Parathyroid adenoma (tissue), 2 donors: ENCODE measurements around the gene RESP18.
A peak's percentile ranks its signal among the peaks of the same experiment; 100 is the strongest.

ENCODE experiments used
- H2AFZ ChIP-seq: fragments of 300-600 bp; sonication (generic); one replicate; pipeline ENCODE4 v1.7.0; 2017; ENCODE audit warnings: antibody characterized with exemption, mild to moderate bottlenecking
- H3K27ac ChIP-seq: fragments of 300-600 bp; sonication (generic); one replicate; pipeline ENCODE4 v1.7.0; 2017
- H3K27me3 ChIP-seq: fragments of 300-600 bp; sonication (generic); one replicate; pipeline ENCODE4 v1.7.0; 2017; ENCODE audit warnings: low read length; ENCODE audit not compliant: control insufficient read depth, insufficient read depth
- H3K36me3 ChIP-seq: fragments of 300-600 bp; sonication (generic); one replicate; pipeline ENCODE4 v1.7.0; 2017; ENCODE audit warnings: low read length; ENCODE audit not compliant: control insufficient read depth, insufficient read depth
- H3K4me1 ChIP-seq: fragments of 300-600 bp; sonication (generic); one replicate; pipeline ENCODE4 v1.7.0; 2017; ENCODE audit warnings: control low read depth
- H3K4me2 ChIP-seq: fragments of 300-600 bp; sonication (generic); one replicate; pipeline ENCODE4 v1.7.0; 2017; ENCODE audit warnings: low read length
- H3K4me3 ChIP-seq: fragments of 300-600 bp; sonication (generic); one replicate; pipeline ENCODE4 v1.7.0; 2017; ENCODE audit warnings: low read depth, low read length
- H3K79me2 ChIP-seq: fragments of 300-600 bp; sonication (generic); one replicate; pipeline ENCODE4 v1.7.0; 2017; ENCODE audit warnings: control low read depth
- H3K9ac ChIP-seq: fragments of 300-600 bp; sonication (generic); one replicate; pipeline ENCODE4 v1.7.0; 2017; ENCODE audit warnings: mild to moderate bottlenecking
- H3K9me3 ChIP-seq: fragments of 300-600 bp; sonication (generic); one replicate; pipeline ENCODE4 v1.7.0; 2017; ENCODE audit warnings: low read length; ENCODE audit not compliant: control insufficient read depth
- CTCF ChIP-seq: fragments of 300-600 bp; sonication (generic); IDR thresholded peaks from one replicate; pipeline ENCODE4 v1.7.0; 2017; ENCODE audit warnings: antibody characterized with exemption, mild to moderate bottlenecking
- donor health status: primary hyperparathyroidism.

The RESP18 gene

DNA sequence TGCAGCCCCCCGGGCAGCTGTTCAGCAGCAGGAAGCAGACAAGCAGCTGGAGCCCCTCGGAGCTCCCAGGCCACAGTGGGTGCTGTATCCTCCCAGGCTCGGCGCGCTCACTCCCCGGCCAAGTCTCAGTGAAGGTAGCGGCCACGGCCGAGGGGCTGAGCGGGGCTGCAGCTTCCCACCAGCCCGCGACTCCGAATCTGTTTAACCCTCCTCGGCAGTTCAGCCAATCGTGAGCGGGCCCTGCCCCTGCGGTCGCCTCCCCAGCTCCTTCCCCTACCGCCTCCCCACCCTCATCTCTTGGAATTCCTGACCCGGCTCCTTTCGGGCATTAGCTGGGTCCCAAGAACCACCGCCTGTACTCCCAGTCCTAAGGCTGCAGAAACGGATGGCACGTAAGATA is at the start of gene RESP18:
TSS of gene RESP18 (minus strand) at position 203 of the 400 bp plus-strand sequence.
- TF ChIP-seq CTCF = no peak
- no peak within 1 kb of the TSS for H3K4me2 ChIP-seq
- no peaks in the 10 kb centered on the region for H3K36me3 ChIP-seq
- no peaks in the 10 kb centered on the region for H3K79me2 ChIP-seq
- H3K9ac ChIP-seq = no peak within 1 kb of the TSS
- H3K27me3 ChIP-seq = peaks cover 4% of the 10 kb centered on the region
- H3K9me3 ChIP-seq = no peaks in the 10 kb centered on the region
- no peak within 1 kb of the TSS for H3K4me3 ChIP-seq
- H3K4me1 ChIP-seq = no peaks in the 10 kb centered on the region
- H3K27ac ChIP-seq = no peak within 1 kb of the TSS
- H2AFZ ChIP-seq = peak within 1 kb of the TSS; percentile 10

- TF ChIP-seq CTCF = no peak
- Histone ChIP-seq H3K9ac (no peak overlapping the region), H2AFZ (no peak overlapping the region), H3K4me1 (no peaks in the 10 kb centered on the region), H3K4me2 (no peak overlapping the region), H3K36me3 (no peaks in the 10 kb centered on the region), H3K27ac (no peak overlapping the region), H3K79me2 (no peaks in the 10 kb centered on the region), H3K4me3 (no peak overlapping the region), H3K27me3 (no peaks in the 10 kb centered on the region), H3K9me3 (no peaks in the 10 kb centered on the region)
Observed at GRCh38 chr2:219381448-219381847, 48.9 kb upstream of the RESP18 start.

GRCh38 chr2:219380926-219381325 is 48.4 kb upstream of the RESP18 start:
- TF ChIP-seq CTCF = no peak
- Histone ChIP-seq H3K4me2 (no peak overlapping the region), H3K4me3 (no peak overlapping the region), H3K27ac (no peak overlapping the region), H3K4me1 (no peaks in the 10 kb centered on the region), H3K9me3 (no peaks in the 10 kb centered on the region), H3K27me3 (no peaks in the 10 kb centered on the region), H3K79me2 (no peaks in the 10 kb centered on the region), H3K36me3 (no peaks in the 10 kb centered on the region), H2AFZ (no peak overlapping the region), H3K9ac (no peak overlapping the region)

- H3K4me1 ChIP-seq = no peaks in the 10 kb centered on the region
- TF ChIP-seq CTCF = no peak
- H3K27ac ChIP-seq = no peak overlapping the region
- H3K36me3 ChIP-seq = no peaks in the 10 kb centered on the region
- H3K27me3 ChIP-seq = no peaks in the 10 kb centered on the region
- no peak overlapping the region for H3K4me3 ChIP-seq
- no peak overlapping the region for H2AFZ ChIP-seq
- H3K9ac ChIP-seq = no peak overlapping the region
- H3K4me2 ChIP-seq = no peak overlapping the region
- no peaks in the 10 kb centered on the region for H3K9me3 ChIP-seq
- H3K79me2 ChIP-seq = no peaks in the 10 kb centered on the region
Observed at GRCh38 chr2:219378163-219378851, 45.8 kb upstream of the RESP18 start.

DNA sequence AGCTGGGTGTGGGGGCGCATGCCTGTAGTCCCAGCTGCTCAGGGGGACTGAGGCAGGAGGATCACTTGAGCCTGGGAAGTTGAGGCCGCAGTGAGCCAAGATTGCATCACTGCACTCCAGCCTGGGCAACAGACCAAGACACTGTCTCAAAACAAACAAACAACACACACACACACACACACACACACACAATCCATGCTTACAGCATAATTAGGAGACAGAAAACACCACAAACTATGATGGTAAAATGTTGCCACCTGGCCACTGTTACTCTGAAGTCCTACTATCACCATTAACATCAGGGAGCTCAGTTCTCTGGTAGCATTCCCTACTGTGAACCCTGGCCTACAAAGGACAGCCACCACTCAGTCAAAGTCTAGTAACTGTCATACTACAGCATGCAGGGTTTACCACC is 36.9 kb upstream of the RESP18 start:
- Histone ChIP-seq H3K27me3 (no peaks in the 10 kb centered on the region), H2AFZ (no peak overlapping the region), H3K27ac (no peak overlapping the region), H3K9ac (no peak overlapping the region), H3K79me2 (no peaks in the 10 kb centered on the region), H3K9me3 (no peaks in the 10 kb centered on the region), H3K4me3 (no peak overlapping the region), H3K4me1 (peaks cover 3% of the 10 kb centered on the region), H3K36me3 (no peaks in the 10 kb centered on the region), H3K4me2 (no peak overlapping the region)
- TF ChIP-seq CTCF = no peak
